Activated B cell treated with CpG ODN at 0.5 μM for 24 hours (primary cell): Measurements from ENCODE around the gene POLR1G. TPM values are rescaled to one million over a fixed set of nuclear protein-coding genes. Genes with fewer than 3 reads are reported as not detected.

ENCODE experiments used
- ATAC-seq: fragments of 200-7000 bp; cut with Tn5 transposase; one replicate; pipeline ENCODE4 v1.10.0; 2021; ENCODE audit warnings: low read depth, mild to moderate bottlenecking, moderate library complexity
- CTCF ChIA-PET: fragments of 350-600 bp; sonication (Branson Sonifier 250); formaldehyde crosslinking; loops from one replicate; lab custom pipeline; 2021; ENCODE audit warnings: antibody characterized with exemption; lab: Charles Lee
- POLR2A ChIA-PET: fragments of 350-600 bp; sonication (Branson Sonifier 250); formaldehyde crosslinking; loops from one replicate; lab custom pipeline; 2021; ENCODE audit warnings: antibody characterized with exemption; lab: Charles Lee
- DNase-seq: peaks from one replicate; pipeline ENCODE4 v3.0.0; 2022
- H3K27ac Mint-ChIP-seq: one replicate; pipeline ENCODE4 v1.8.0; 2020; ENCODE audit warnings: mixed read lengths
- H3K27me3 Mint-ChIP-seq: one replicate; pipeline ENCODE4 v1.8.0; 2021; ENCODE audit warnings: mixed read lengths
- H3K36me3 Mint-ChIP-seq: one replicate; pipeline ENCODE4 v1.8.0; 2021; ENCODE audit warnings: low read depth, mixed read lengths
- H3K4me1 Mint-ChIP-seq: one replicate; pipeline ENCODE4 v1.8.0; 2021; ENCODE audit warnings: mixed read lengths
- H3K4me3 Mint-ChIP-seq: one replicate; pipeline ENCODE4 v1.8.0; 2020; ENCODE audit warnings: mild to moderate bottlenecking, mixed read lengths
- H3K9me3 Mint-ChIP-seq: one replicate; pipeline ENCODE4 v1.8.0; 2020; ENCODE audit warnings: mixed read lengths
- intact Hi-C: fragments of 100-400 bp; cut with micrococcal nuclease; formaldehyde crosslinking; loops from one replicate; pipeline ENCODE4 v1.15.1; 2024
- total RNA-seq: library from RNA; stranded (reverse); gene quantifications from 2 replicates; pipeline ENCODE4 v1.2.3, GENCODE V29; 2022
- TF ChIP-seq, protein P1 (sequence below): fragments of 200-600 bp; IDR thresholded peaks from one replicate; pipeline ENCODE4 v1.8.0; 2022; ENCODE audit warnings: antibody characterized with exemption, mild to moderate bottlenecking

POLR1G gene
- total RNA-seq, 1 donor from 2014 or later, result 6.7 TPM

GRCh38 chr19:45382426-45382825 is 24.0 kb upstream of the POLR1G start:
- Mint-ChIP-seq H3K27me3 (peaks cover 14% of the 10 kb centered on the region), H3K4me3 (no peak overlapping the region), H3K36me3 (no peaks in the 10 kb centered on the region), H3K9me3 (no peaks in the 10 kb centered on the region), H3K27ac (no peak overlapping the region), H3K4me1 (no peaks in the 10 kb centered on the region)
- TF ChIP-seq, protein P1, sequence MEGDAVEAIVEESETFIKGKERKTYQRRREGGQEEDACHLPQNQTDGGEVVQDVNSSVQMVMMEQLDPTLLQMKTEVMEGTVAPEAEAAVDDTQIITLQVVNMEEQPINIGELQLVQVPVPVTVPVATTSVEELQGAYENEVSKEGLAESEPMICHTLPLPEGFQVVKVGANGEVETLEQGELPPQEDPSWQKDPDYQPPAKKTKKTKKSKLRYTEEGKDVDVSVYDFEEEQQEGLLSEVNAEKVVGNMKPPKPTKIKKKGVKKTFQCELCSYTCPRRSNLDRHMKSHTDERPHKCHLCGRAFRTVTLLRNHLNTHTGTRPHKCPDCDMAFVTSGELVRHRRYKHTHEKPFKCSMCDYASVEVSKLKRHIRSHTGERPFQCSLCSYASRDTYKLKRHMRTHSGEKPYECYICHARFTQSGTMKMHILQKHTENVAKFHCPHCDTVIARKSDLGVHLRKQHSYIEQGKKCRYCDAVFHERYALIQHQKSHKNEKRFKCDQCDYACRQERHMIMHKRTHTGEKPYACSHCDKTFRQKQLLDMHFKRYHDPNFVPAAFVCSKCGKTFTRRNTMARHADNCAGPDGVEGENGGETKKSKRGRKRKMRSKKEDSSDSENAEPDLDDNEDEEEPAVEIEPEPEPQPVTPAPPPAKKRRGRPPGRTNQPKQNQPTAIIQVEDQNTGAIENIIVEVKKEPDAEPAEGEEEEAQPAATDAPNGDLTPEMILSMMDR, result no peak
- POLR2A ChIA-PET, result no interaction called here
- CTCF ChIA-PET, result no interaction called here
- intact Hi-C loops, result no loop called here
- ATAC-seq, result no peak
- DNase-seq, result no peak

GRCh38 chr19:45385392-45386221 is 20.8 kb upstream of the POLR1G start:
- intact Hi-C loops, result no loop called here
- ATAC-seq (no peak), DNase-seq (no peak)
- H3K36me3 Mint-ChIP-seq, result no peaks in the 10 kb centered on the region
- TF ChIP-seq, protein P1, result no peak
- no peaks in the 10 kb centered on the region for H3K4me1 Mint-ChIP-seq
- no peaks in the 10 kb centered on the region for H3K9me3 Mint-ChIP-seq
- POLR2A ChIA-PET, result no interaction called here
- peaks cover 18% of the 10 kb centered on the region for H3K27me3 Mint-ChIP-seq
- CTCF ChIA-PET, result no interaction called here
- no peak overlapping the region for H3K27ac Mint-ChIP-seq
- no peak overlapping the region for H3K4me3 Mint-ChIP-seq

- ChIA-PET CTCF (no interaction called here), POLR2A (interaction anchor here (0.6 kb wide), 1 partner anchor 635 kb away, joined by 3 read pairs; no protein-coding TSS in a partner anchor)
- no peaks in the 10 kb centered on the region for H3K9me3 Mint-ChIP-seq
- no peak for DNase-seq
- no peak for ATAC-seq
- H3K4me3 Mint-ChIP-seq, result no peak overlapping the region
- H3K36me3 Mint-ChIP-seq, result no peaks in the 10 kb centered on the region
- no peak overlapping the region for H3K27ac Mint-ChIP-seq
- H3K27me3 Mint-ChIP-seq, result peaks cover 11% of the 10 kb centered on the region
- intact Hi-C loops, result no loop called here
- H3K4me1 Mint-ChIP-seq, result no peaks in the 10 kb centered on the region
- TF ChIP-seq, protein P1, result no peak
Measured at GRCh38 chr19:45391346-45391745, 15.1 kb upstream of the POLR1G start.

DNA sequence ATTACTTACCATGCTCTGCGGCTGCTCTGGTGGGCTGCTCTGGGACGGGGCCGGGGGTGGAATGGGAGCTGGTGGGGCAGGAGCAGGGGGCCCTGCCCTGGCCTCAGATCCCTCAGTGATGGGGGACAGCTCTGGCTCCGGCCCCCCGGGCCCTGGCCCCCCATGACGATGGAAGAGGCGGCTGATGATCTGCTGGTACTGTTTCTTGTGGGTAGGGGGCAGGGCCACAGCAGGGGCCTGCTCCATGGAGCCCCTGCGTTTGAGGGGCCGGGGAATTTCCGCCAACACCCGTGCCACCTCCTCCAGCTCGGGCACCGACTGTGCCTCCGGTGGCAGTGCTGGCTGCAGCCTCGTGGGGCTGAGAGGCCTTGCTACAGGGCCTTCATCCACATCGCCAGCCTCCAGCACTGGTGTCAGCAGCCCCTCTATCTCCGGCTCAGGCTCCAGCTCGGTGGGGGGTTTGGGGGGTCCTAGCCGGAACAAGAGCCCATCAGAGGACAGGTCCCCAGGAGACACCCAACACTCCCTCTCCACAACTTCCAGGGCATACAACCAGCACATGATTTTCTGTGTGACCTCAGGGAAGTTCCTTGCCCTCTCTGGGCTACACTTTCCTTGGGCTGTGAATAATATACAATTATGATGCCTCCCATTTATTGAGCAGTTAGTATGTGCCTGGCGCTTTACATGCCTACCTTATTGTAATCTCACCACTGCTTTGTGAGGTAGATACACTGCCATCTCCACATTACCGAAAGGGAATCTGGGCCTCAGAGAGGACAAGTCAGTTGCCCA is 14.4 kb upstream of the POLR1G start:
- H3K27ac Mint-ChIP-seq, result no peak overlapping the region
- peaks cover 8% of the 10 kb centered on the region for H3K27me3 Mint-ChIP-seq
- ChIA-PET POLR2A (interaction anchor here (0.6 kb wide), 1 partner anchor 636 kb away, joined by 3 read pairs; no protein-coding TSS in a partner anchor), CTCF (no interaction called here)
- no peaks in the 10 kb centered on the region for H3K36me3 Mint-ChIP-seq
- DNase-seq (no peak), ATAC-seq (no peak)
- TF ChIP-seq, protein P1, result no peak
- peaks cover 3% of the 10 kb centered on the region for H3K4me1 Mint-ChIP-seq
- H3K9me3 Mint-ChIP-seq, result no peaks in the 10 kb centered on the region
- intact Hi-C loops, result no loop called here
- H3K4me3 Mint-ChIP-seq, result no peak overlapping the region
